K562 (cell line): Measurements from ENCODE around the gene MVK. TPM values are rescaled to one million over a fixed set of nuclear protein-coding genes. Genes with fewer than 3 reads are reported as not detected.
A peak's percentile ranks its signal among the peaks of the same experiment; 100 is the strongest.

Experiments used
- ATAC-seq: fragments of 200-7000 bp; cut with Tn5 transposase; 3 replicates; pipeline ENCODE4 v1.9.1; 2020; ENCODE audit warnings: moderate library complexity
- BruUV-seq: library from RNA; stranded (reverse); fragments of 400-500 nt; replicated peaks from 2 replicates; lab custom pipeline; 2021; lab: Mats Ljungman, UMichigan
- CTCF ChIA-PET: fragments of 300-600 bp; formaldehyde crosslinking; extraction: SDS; loops from one replicate; lab custom pipeline; 2021; ENCODE audit warnings: low intra/inter-chr PET ratio; lab: Yijun Ruan, JAX
- POLR2A ChIA-PET: fragments of 300-600, 350-650 bp; sonication (Branson Sonifier 250); formaldehyde crosslinking; extraction: SDS; loops from one replicate; lab custom pipeline; 2021; ENCODE audit warnings: antibody characterized with exemption, inconsistent platforms; lab: Yijun Ruan, JAX
- DNase-seq, 4 experiments: peaks; one replicate each; pipeline versions ENCODE4 v3.0.0 to v3.0.0-alpha.2; 2011 to 2018; ENCODE audit warnings: low spot score in 3 of 4, mixed read lengths in 3 of 4; ENCODE audit errors: extremely low read depth in 1 of 4
- FAIRE-seq: peaks from 2 replicates; lab custom pipeline; 2011; peaks lifted over from hg19 to GRCh38; lab: Jason Lieb, UNC
- H2AFZ ChIP-seq: 2 replicates; pipeline ENCODE4 v1.6.0; 2011; ENCODE audit warnings: low read depth, low read length, control low read depth, inconsistent platforms
- H3K27ac ChIP-seq: fragments of 200-600 bp; 3 replicates; pipeline ENCODE4 v1.8.0; 2011; ENCODE audit warnings: low read depth, mild to moderate bottlenecking, control low read depth, inconsistent platforms, low read length, moderate library complexity, mixed read lengths; ENCODE audit errors: extremely low read depth
- H3K27me3 ChIP-seq, 2 experiments: fragments of 300-600 bp in 1 of 2; 2 replicates in 1 of 2; 3 replicates in 1 of 2; pipeline versions ENCODE4 v1.6.0 to v1.8.0; 2011; ENCODE audit warnings: inconsistent platforms in 2 of 2, low read length in 2 of 2, mild to moderate bottlenecking in 1 of 2, mixed read lengths in 1 of 2, moderate library complexity in 1 of 2; ENCODE audit not compliant: control insufficient read depth in 2 of 2, insufficient read depth in 2 of 2
- H3K36me3 ChIP-seq: fragments of 300-600 bp; 3 replicates; pipeline ENCODE4 v1.8.0; 2011; ENCODE audit warnings: mild to moderate bottlenecking, low read length, inconsistent platforms; ENCODE audit not compliant: control insufficient read depth, insufficient read depth
- H3K4me1 ChIP-seq, 2 experiments: fragments of 200-600 bp in 1 of 2; replicated peaks in 1 of 2; 2 replicates in 1 of 2; 3 replicates in 1 of 2; pipeline versions ENCODE4 v1.5.1 to v1.8.0; 2011; ENCODE audit warnings: inconsistent platforms in 2 of 2, low read length in 2 of 2, mild to moderate bottlenecking in 1 of 2, mixed read lengths in 1 of 2, moderate library complexity in 1 of 2; ENCODE audit not compliant: control insufficient read depth in 2 of 2, insufficient read depth in 2 of 2
- H3K4me2 ChIP-seq: 2 replicates; pipeline ENCODE4 v1.6.1; 2011; ENCODE audit warnings: low read length, control low read depth, inconsistent platforms, mixed read lengths; ENCODE audit not compliant: insufficient read depth
- H3K4me3 ChIP-seq: fragments of 200-600 bp; sonication (generic), shearing (Covaris generic); 2 replicates; pipeline ENCODE4 v1.5.1; 2016; ENCODE audit warnings: control low read depth, inconsistent platforms
- H3K79me2 ChIP-seq: fragments of 200-600 bp; 3 replicates; pipeline ENCODE4 v1.8.0; 2011; ENCODE audit warnings: low read length, inconsistent platforms; ENCODE audit not compliant: control insufficient read depth, insufficient read depth
- H3K9ac ChIP-seq, 2 experiments: 2 replicates each; pipeline versions ENCODE4 v1.6.0 to v1.6.1; 2011; ENCODE audit warnings: low read depth in 2 of 2, low read length in 2 of 2, control low read depth in 1 of 2, inconsistent platforms in 1 of 2, mild to moderate bottlenecking in 1 of 2, mixed read lengths in 1 of 2; ENCODE audit not compliant: insufficient read depth in 1 of 2
- H3K9me1 ChIP-seq: one replicate; pipeline ENCODE4 v1.6.0; 2011; ENCODE audit warnings: inconsistent platforms, mild to moderate bottlenecking, low read length, moderate library complexity; ENCODE audit not compliant: control insufficient read depth, insufficient read depth
- H3K9me3 ChIP-seq: replicated peaks from 2 replicates; pipeline ENCODE4 v1.5.1; 2011; ENCODE audit warnings: low read depth, low read length, inconsistent platforms; ENCODE audit not compliant: control insufficient read depth, insufficient read depth
- H4K20me1 ChIP-seq: replicated peaks from 2 replicates; pipeline ENCODE4 v1.6.1; 2011; ENCODE audit warnings: low read length, inconsistent platforms, mixed read lengths; ENCODE audit not compliant: control insufficient read depth, insufficient read depth
- MEF2A ChIP-seq: IDR thresholded peaks from 2 replicates; pipeline ENCODE4 v1.6.1; 2011; ENCODE audit warnings: low read depth, mild to moderate bottlenecking, low read length, moderate library complexity; ENCODE audit not compliant: control insufficient read depth
- NFIC ChIP-seq: fragments of 450-650 bp; IDR thresholded peaks from 2 replicates; pipeline ENCODE4 v1.6.1; 2017; ENCODE audit warnings: mild to moderate bottlenecking, inconsistent platforms
- NFIX ChIP-seq: fragments of 250-450 bp; sonication (Bioruptor Pico); IDR thresholded peaks from 2 replicates; pipeline ENCODE4 v1.4.0; 2020; ENCODE audit warnings: low read depth, mild to moderate bottlenecking, moderate library complexity
- POLR2AphosphoS5 ChIP-seq: IDR thresholded peaks from 2 replicates; pipeline ENCODE4 v1.6.1; 2011; ENCODE audit warnings: mild to moderate bottlenecking, low read depth, low read length, moderate library complexity; ENCODE audit not compliant: control insufficient read depth, insufficient read depth
- PRPF4 ChIP-seq: fragments of 200-400 bp; formaldehyde crosslinking; IDR thresholded peaks from one replicate; pipeline ENCODE4 v1.6.1; 2017; ENCODE audit warnings: low read length, low read depth, mild to moderate bottlenecking; ENCODE audit not compliant: insufficient read depth, poor library complexity, severe bottlenecking
- RFX1 ChIP-seq: fragments of 450-650 bp; IDR thresholded peaks from 2 replicates; pipeline ENCODE4 v1.6.1; 2016; ENCODE audit warnings: mild to moderate bottlenecking, moderate library complexity
- TAF7 ChIP-seq: fragments of 450-650 bp; IDR thresholded peaks from 2 replicates; pipeline ENCODE4 v1.6.1; 2016; ENCODE audit warnings: missing genetic modification characterization, missing compliant biosample characterization
- ZFP36 ChIP-seq: fragments of 150-350 bp; IDR thresholded peaks from 2 replicates; pipeline ENCODE4 v1.6.1; 2018; ENCODE audit warnings: low read length, low read depth; ENCODE audit not compliant: partially characterized antibody
- WGBS: fragments of 100-300 bp; shearing (Covaris generic); methylation state at CpG from one replicate; pipeline ENCODE4 v1.1.6; 2016; ENCODE audit warnings: low coverage, mixed read lengths; ENCODE audit not compliant: insufficient coverage; ENCODE audit errors: missing lambda C conversion rate; 5-methylcytosine and 5-hydroxymethylcytosine counted together
- in situ Hi-C: fragments of 300-500 bp; cut with MboI; formaldehyde crosslinking; loops from 4 replicates; pipeline ENCODE4 v1.15.0; 2018; ENCODE audit warnings: inconsistent platforms, mixed read lengths
- intact Hi-C: fragments of 100-400 bp; cut with micrococcal nuclease; formaldehyde crosslinking; loops from 2 replicates; pipeline ENCODE4 v1.14.2; 2022
- polyA plus RNA-seq, 8 experiments: library from polyadenylated mRNA; depleted of rRNA in 4 of 8; stranded (reverse) in 5 of 8; unstranded in 3 of 8; fragments of >200 nt; fragmentation: Nextera tagmentation in 2 of 8; fragmentation: Illumina TruSeq in 1 of 8; extraction: Ambion mirVana in 2 of 8; extraction: Trizol in 1 of 8; gene quantifications; 2 replicates each; pipeline versions ENCODE4 v1.2.1 to v1.2.3, GENCODE V29; 2011 to 2014; ENCODE audit warnings: inconsistent platforms in 1 of 8, missing spikeins in 1 of 8
- total RNA-seq, 7 experiments: library from RNA; depleted of rRNA in 6 of 7; stranded (reverse); fragments of >200 nt in 6 of 7; fragmentation: Illumina TruSeq in 2 of 7; extraction: Trizol in 2 of 7; gene quantifications; 2 replicates each; pipeline versions ENCODE4 v1.2.1 to v1.2.3, GENCODE V29; 2011 to 2021; ENCODE audit warnings: low replicate concordance in 1 of 7

MVK gene
- total and polyA plus RNA-seq, 9 of the 15 experiments (the other 6 are each of a cell fraction or from before 2014, with no cell fraction given), result 0.41 to 33.6 (median 18.8) TPM

DNA sequence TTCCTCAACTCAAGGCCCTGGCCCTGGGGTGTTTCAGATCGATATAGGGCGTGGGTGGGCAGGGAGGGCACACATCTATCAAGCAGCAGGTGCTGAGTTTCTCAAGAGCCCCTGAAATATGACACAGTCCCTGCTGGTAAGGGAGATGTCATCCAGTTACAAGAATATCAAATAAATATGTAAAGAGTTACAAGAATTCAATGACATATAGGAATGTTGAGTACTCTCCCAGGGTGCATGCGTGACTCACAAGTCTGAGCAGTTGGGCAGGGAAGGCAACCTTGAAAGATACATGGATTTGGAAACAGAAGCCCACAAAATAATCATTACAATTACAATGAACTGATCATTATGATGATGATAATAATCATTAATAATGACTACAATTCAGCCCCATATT is 35.2 kb downstream of the MVK start (continued):
- TF ChIP-seq PRPF4, result no peak

- TF ChIP-seq TAF7 (no peak), NFIX (peak; percentile 38; the same call in 1 of the 2 replicates), NFIC (peak; percentile 91), POLR2AphosphoS5 (no peak), ZFP36 (peak; percentile 79), MEF2A (no peak), RFX1 (peak; percentile 65)
- intact Hi-C loops, result no loop called here
- in situ Hi-C loops, result no loop called here
- Histone ChIP-seq H4K20me1 (peaks cover 9% of the 10 kb centered on the region; the same call in 1 of the 2 replicates), H3K4me2 (no peak overlapping the region), H2AFZ (no peak overlapping the region), H3K27ac (no peak overlapping the region), H3K4me1 (peaks cover 0 to 11% of the 10 kb centered on the region in 2 experiments; a peak in 2 of 5 replicates), H3K9me1 (peaks cover 3% of the 10 kb centered on the region), H3K36me3 (no peaks in the 10 kb centered on the region), H3K9me3 (no peaks in the 10 kb centered on the region), H3K4me3 (no peak overlapping the region), H3K27me3 (peaks cover 23 to 68% of the 10 kb centered on the region in 2 experiments; a peak in 4 of 5 replicates), H3K79me2 (no peaks in the 10 kb centered on the region), H3K9ac (no peak overlapping the region)
- FAIRE-seq (no peak), ATAC-seq (no peak), DNase-seq (peak in 1 of 4 experiments; percentile 7)
- CTCF ChIA-PET, result interaction anchor here (0.6 kb wide), 1 partner anchor 1703 kb away, joined by 3 read pairs; no protein-coding TSS in a partner anchor
- 0% methylated on average over 2 of the region's 2 CpGs for WGBS
- no TSS peak for BruUV-seq
- POLR2A ChIA-PET, result no interaction called here
These were observed 35.7 kb downstream of the MVK start for GRCh38 chr12:109609342-109609741.
